NOMO-1 treated with dmso at 0.1 percent for 144 hours (cell line): ENCODE data around the gene MRPL36.

Experiments
- DNase-seq: peaks from one replicate; lab custom pipeline; 2025; ENCODE audit not compliant: unreplicated experiment; lab: John Stamatoyannopoulos, UW

The MRPL36 gene

GRCh38 chr5:1751864-1752822 lies 47.5 kb downstream of the MRPL36 start:
- no peak for DNase-seq

- no peak for DNase-seq
These were observed 48.4 kb downstream of the MRPL36 start for GRCh38 chr5:1751026-1751863.

- no peak for DNase-seq
These were observed 49.2 kb downstream of the MRPL36 start for GRCh38 chr5:1750469-1750868.

- no peak for DNase-seq
These were observed 50.1 kb downstream of the MRPL36 start for GRCh38 chr5:1749346-1750124.

GRCh38 chr5:1748845-1749244 lies 50.8 kb downstream of the MRPL36 start:
- no peak for DNase-seq
